GM12873 (cell line): ENCODE measurements around the gene PCNX1.

ENCODE experiments used
- CTCF ChIP-seq: IDR thresholded peaks from 2 replicates; pipeline ENCODE4 v1.5.1; 2012; ENCODE audit warnings: low read depth, mild to moderate bottlenecking, moderate library complexity, low read length, control low read depth; ENCODE audit not compliant: insufficient read depth; ENCODE audit errors: missing control alignments

PCNX1 gene

GRCh38 chr14:71108398-71109119 is 201.3 kb downstream of the PCNX1 start:
- no peak for TF ChIP-seq CTCF

- TF ChIP-seq CTCF: no peak
Measured at GRCh38 chr14:71113376-71113775, 206.1 kb downstream of the PCNX1 start.

- TF ChIP-seq CTCF: no peak
Measured at GRCh38 chr14:71114565-71114964, 207.3 kb downstream of the PCNX1 start.

- no peak for TF ChIP-seq CTCF
Measured at GRCh38 chr14:71115306-71115705, 208.0 kb downstream of the PCNX1 start.

GRCh38 chr14:71115821-71116567 is 208.7 kb downstream of the PCNX1 start:
- no peak for TF ChIP-seq CTCF

GRCh38 chr14:71116568-71117122 is 209.4 kb downstream of the PCNX1 start:
- TF ChIP-seq CTCF: no peak

GRCh38 chr14:71117839-71118743 is 210.8 kb downstream of the PCNX1 start:
- TF ChIP-seq CTCF: no peak
